Measurements from ENCODE around the gene CISH. TPM values are rescaled to one million over a fixed set of nuclear protein-coding genes. Genes with fewer than 3 reads are reported as not detected.

Gene CISH
- total and polyA plus RNA-seq, 9 of the 15 experiments (the other 6 are each of a cell fraction or from before 2014, with no cell fraction given), result 1.7 to 47.7 (median 18.3) TPM

DNA sequence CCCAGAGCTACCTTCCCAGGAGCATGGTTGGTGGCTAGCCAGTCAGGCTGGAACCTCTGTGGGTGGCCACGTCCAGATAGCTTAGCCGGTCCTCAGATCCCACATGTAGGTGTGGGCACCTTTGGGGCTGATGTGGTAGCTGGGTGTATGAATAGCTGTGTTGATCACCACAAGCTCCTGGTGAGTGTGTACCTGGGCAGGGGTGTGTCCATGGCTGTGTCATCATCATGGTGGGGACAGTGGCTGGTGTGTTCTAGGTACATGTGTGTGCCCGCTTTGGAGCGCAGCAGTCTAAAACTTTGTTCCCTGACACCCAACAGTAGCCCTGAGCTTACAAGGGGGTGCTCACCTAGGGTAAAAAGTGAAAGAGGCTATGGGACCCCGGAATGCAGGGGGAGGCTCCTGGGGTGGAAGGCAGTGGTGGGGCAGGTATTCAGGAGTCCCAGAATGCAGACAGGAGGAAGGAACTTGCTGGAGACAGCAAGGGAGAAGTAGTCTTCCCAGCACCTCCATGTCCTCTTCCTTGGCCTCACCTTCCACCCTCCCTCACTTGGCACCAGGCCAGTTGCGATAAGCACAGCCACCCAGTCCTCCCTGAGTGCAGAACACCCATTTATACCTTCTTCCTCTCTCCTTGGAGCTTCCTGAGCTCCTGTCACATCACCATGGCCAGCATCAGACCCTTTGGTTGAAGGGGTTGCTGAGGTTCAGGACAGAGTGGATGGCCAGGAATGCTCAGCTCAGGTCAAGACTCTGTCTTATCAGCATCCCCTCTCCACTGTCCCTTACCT lies 1.2 kb downstream of the CISH start (continued):
- no peak for TF ChIP-seq TAF15 (IDR thresholded peaks at IDR 0.05; ENCODE audit: low read depth, low read length)
- no peak for TF ChIP-seq NCOA2 (IDR thresholded peaks at IDR 0.05; ENCODE audit: partially characterized antibody in 2 of 2)
- no peak for TF ChIP-seq YY1 (IDR thresholded peaks at IDR 0.05; ENCODE audit: borderline replicate concordance in 1 of 3, control insufficient read depth in 1 of 3, extremely low read depth in 1 of 3, insufficient read depth in 3 of 3, insufficient read length in 1 of 3, insufficient replicate concordance in 2 of 3, low read depth in 1 of 3, low read length in 2 of 3)
- no peak for TF ChIP-seq ZNF444 (CRISPR knock-in tag; IDR thresholded peaks at IDR 0.05)
- no peak for TF ChIP-seq MEIS2 (IDR thresholded peaks at IDR 0.05; ENCODE audit: partially characterized antibody)
- peak; percentile 24 for TF ChIP-seq TAF9B (IDR thresholded peaks at IDR 0.05; ENCODE audit: partially characterized antibody)
- TF ChIP-seq, protein P1, sequence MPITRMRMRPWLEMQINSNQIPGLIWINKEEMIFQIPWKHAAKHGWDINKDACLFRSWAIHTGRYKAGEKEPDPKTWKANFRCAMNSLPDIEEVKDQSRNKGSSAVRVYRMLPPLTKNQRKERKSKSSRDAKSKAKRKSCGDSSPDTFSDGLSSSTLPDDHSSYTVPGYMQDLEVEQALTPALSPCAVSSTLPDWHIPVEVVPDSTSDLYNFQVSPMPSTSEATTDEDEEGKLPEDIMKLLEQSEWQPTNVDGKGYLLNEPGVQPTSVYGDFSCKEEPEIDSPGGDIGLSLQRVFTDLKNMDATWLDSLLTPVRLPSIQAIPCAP (CRISPR knock-in tag; IDR thresholded peaks at IDR 0.05; ENCODE audit: borderline replicate concordance), result no peak
- TF ChIP-seq NFATC3 (IDR thresholded peaks at IDR 0.05), result no peak
- no peak for TF ChIP-seq ZC3H4 (CRISPR knock-in tag; IDR thresholded peaks at IDR 0.05; ENCODE audit: borderline replicate concordance)
- TF ChIP-seq HDAC1 (IDR thresholded peaks at IDR 0.05), result no peak; a peak in 2 of 4 replicates
- no peak for TF ChIP-seq ZNF79 (CRISPR knock-in tag; IDR thresholded peaks at IDR 0.05; ENCODE audit: low read depth)
- peak; percentile 82 for TF ChIP-seq SMAD1 (IDR thresholded peaks at IDR 0.05; ENCODE audit: low read depth, low read length, partially characterized antibody)
- peak; percentile 61 for TF ChIP-seq KDM5B (IDR thresholded peaks at IDR 0.05; ENCODE audit: insufficient replicate concordance, low read depth, low read length)
- TF ChIP-seq GATAD2B (IDR thresholded peaks at IDR 0.05; ENCODE audit: borderline replicate concordance), result no peak
- TF ChIP-seq RBFOX2 (IDR thresholded peaks at IDR 0.05; ENCODE audit: low read depth, low read length), result 0 out of 2 replicates have a peak, but pooled peaks have one; percentile 37
- peak; percentile 46; the same call in 1 of the 2 replicates for TF ChIP-seq ZNF263 (CRISPR knock-in tag; IDR thresholded peaks at IDR 0.05; ENCODE audit: borderline replicate concordance)
- no peak for TF ChIP-seq RNF2 (IDR thresholded peaks at IDR 0.05)
- no peak for TF ChIP-seq HNRNPK (IDR thresholded peaks at IDR 0.05; ENCODE audit: low read depth, low read length, poor library complexity, severe bottlenecking)
- TF ChIP-seq, protein P2, sequence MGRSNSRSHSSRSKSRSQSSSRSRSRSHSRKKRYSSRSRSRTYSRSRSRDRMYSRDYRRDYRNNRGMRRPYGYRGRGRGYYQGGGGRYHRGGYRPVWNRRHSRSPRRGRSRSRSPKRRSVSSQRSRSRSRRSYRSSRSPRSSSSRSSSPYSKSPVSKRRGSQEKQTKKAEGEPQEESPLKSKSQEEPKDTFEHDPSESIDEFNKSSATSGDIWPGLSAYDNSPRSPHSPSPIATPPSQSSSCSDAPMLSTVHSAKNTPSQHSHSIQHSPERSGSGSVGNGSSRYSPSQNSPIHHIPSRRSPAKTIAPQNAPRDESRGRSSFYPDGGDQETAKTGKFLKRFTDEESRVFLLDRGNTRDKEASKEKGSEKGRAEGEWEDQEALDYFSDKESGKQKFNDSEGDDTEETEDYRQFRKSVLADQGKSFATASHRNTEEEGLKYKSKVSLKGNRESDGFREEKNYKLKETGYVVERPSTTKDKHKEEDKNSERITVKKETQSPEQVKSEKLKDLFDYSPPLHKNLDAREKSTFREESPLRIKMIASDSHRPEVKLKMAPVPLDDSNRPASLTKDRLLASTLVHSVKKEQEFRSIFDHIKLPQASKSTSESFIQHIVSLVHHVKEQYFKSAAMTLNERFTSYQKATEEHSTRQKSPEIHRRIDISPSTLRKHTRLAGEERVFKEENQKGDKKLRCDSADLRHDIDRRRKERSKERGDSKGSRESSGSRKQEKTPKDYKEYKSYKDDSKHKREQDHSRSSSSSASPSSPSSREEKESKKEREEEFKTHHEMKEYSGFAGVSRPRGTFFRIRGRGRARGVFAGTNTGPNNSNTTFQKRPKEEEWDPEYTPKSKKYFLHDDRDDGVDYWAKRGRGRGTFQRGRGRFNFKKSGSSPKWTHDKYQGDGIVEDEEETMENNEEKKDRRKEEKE (IDR thresholded peaks at IDR 0.05; ENCODE audit: borderline replicate concordance in 1 of 2, control insufficient read depth in 1 of 2, low read depth in 2 of 2, low read length in 1 of 2), result no peak
- TF ChIP-seq, protein P3, sequence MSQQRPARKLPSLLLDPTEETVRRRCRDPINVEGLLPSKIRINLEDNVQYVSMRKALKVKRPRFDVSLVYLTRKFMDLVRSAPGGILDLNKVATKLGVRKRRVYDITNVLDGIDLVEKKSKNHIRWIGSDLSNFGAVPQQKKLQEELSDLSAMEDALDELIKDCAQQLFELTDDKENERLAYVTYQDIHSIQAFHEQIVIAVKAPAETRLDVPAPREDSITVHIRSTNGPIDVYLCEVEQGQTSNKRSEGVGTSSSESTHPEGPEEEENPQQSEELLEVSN (IDR thresholded peaks at IDR 0.05; ENCODE audit: borderline replicate concordance in 1 of 2, extremely low read depth in 1 of 2, insufficient read depth in 1 of 2, insufficient read length in 1 of 2, low read depth in 1 of 2, low read length in 1 of 2, poor library complexity in 1 of 2, severe bottlenecking in 1 of 2), result no peak
- TF ChIP-seq ZNF253 (CRISPR knock-in tag; conservative IDR thresholded peaks at IDR 0.05), result no peak

All from K562 (cell line).